NB4 (cell line): ENCODE results near the gene TOMM20.

Experiments used
- POLR2A ChIP-seq: IDR thresholded peaks from 2 replicates; pipeline ENCODE4 v1.6.1; 2011; ENCODE audit warnings: mild to moderate bottlenecking; ENCODE audit not compliant: insufficient read length; ENCODE audit errors: extremely low read depth
- TF ChIP-seq, protein P1 (sequence below): IDR thresholded peaks from one replicate; pipeline ENCODE4 v1.5.1; 2012; ENCODE audit warnings: low read depth, low read length

DNA sequence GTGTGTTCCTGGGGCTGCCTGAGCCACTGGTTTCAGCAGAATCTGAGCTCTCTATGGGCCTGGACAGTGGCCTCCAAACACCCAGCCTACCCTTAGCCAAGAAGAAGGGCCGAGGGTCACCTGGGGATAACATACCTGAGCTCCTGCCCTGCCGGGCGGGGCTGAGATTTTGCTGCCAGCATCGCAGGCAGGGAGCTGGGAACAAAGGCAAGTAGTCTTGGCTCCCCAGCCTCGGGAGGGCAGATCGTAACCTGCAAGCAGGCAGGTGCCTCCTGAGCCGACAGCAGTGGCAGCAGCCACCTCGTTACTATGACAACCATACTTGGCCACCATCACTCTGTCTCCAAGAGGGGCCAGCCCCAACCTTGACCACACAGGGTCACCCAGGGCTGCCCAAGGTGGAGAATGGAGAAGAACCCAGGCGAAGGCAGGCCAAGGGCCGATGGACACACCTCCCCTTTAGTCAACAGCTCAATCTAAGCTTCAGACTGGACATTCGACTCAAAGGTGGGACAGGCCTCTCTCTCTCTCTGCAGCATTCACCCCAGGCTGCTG is 54.6 kb downstream of the TOMM20 start:
- TF ChIP-seq, protein P1, sequence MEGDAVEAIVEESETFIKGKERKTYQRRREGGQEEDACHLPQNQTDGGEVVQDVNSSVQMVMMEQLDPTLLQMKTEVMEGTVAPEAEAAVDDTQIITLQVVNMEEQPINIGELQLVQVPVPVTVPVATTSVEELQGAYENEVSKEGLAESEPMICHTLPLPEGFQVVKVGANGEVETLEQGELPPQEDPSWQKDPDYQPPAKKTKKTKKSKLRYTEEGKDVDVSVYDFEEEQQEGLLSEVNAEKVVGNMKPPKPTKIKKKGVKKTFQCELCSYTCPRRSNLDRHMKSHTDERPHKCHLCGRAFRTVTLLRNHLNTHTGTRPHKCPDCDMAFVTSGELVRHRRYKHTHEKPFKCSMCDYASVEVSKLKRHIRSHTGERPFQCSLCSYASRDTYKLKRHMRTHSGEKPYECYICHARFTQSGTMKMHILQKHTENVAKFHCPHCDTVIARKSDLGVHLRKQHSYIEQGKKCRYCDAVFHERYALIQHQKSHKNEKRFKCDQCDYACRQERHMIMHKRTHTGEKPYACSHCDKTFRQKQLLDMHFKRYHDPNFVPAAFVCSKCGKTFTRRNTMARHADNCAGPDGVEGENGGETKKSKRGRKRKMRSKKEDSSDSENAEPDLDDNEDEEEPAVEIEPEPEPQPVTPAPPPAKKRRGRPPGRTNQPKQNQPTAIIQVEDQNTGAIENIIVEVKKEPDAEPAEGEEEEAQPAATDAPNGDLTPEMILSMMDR: no peak
- TF ChIP-seq POLR2A: no peak
